ENCODE data around the gene SORCS2.

The SORCS2 gene

DNA sequence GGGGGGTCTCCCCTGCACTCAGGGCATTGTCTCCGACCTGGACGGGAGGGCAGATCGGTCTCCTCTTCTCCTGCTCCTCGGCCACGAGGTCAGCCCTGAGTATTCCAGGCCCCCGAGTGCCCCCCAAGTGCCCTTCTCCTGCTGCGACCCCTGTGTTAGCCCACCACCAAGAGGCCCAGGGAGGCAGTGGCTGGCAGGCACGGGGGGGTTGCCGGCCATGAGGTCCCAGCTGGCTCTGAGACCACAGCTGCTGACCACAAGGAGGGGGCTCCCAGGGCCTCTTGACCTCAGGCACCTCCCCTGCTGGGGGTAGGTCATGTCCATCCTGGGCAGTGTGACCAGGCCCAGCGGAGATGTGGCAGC lies 428.5 kb downstream of the SORCS2 start:
- no peak for TF ChIP-seq CTCF (IDR thresholded peaks at IDR 0.05; ENCODE audit: insufficient read depth, low read length, missing control alignments)
- CTCF ChIA-PET, result no interaction called here
- no peak overlapping the region for H3K4me3 ChIP-seq (ENCODE audit: low read depth, low read length)
- no peak for DNase-seq (ENCODE audit: low read depth, low spot score)
- POLR2A ChIA-PET, result no interaction called here

GRCh38 chr4:7621252-7622035 lies 429.1 kb downstream of the SORCS2 start:
- POLR2A ChIA-PET, result no interaction called here
- no peak for TF ChIP-seq CTCF (IDR thresholded peaks at IDR 0.05; ENCODE audit: insufficient read depth, low read length, missing control alignments)
- CTCF ChIA-PET, result no interaction called here

GRCh38 chr4:7622371-7622770 lies 430.0 kb downstream of the SORCS2 start:
- CTCF ChIA-PET, result no interaction called here
- H3K4me3 ChIP-seq (ENCODE audit: low read depth, low read length), result no peak overlapping the region
- no peak for TF ChIP-seq CTCF (IDR thresholded peaks at IDR 0.05; ENCODE audit: insufficient read depth, low read length, missing control alignments)
- DNase-seq (ENCODE audit: low read depth, low spot score), result no peak
- POLR2A ChIA-PET, result no interaction called here

More at GRCh38 chr4:7621252-7622035, 429.1 kb downstream of the SORCS2 start:
- no peak overlapping the region for H3K4me3 ChIP-seq (ENCODE audit: low read depth, low read length)
- no peak for DNase-seq (ENCODE audit: low read depth, low spot score)

DNA sequence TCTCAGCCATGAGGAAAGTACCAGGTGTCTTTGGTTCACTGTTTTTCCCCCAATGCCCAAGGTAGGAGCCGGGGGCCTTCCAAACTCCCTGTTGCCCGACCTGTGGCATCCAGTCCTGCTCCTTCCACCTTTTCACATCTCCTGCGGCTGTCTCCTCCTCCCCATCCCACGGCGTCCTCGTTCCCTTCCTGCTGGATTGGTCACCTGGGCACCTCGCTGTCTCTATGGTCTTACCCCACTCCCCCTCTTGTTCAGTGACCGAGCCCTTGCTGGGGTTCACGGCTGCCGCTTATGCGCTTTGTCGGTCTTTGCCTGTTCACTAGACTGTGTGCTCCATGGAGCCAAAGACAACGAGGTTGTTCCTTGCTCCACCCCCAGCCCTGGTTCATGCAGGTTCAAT lies 431.1 kb downstream of the SORCS2 start:
- ChIA-PET POLR2A (no interaction called here), CTCF (interaction anchor here (0.9 kb wide), 1 partner anchor 17 kb away, joined by 3 read pairs; no protein-coding TSS in a partner anchor)
- DNase-seq (ENCODE audit: low read depth, low spot score), result no peak
- no peak overlapping the region for H3K4me3 ChIP-seq (ENCODE audit: low read depth, low read length)
- no peak for TF ChIP-seq CTCF (IDR thresholded peaks at IDR 0.05; ENCODE audit: insufficient read depth, low read length, missing control alignments)

DNA sequence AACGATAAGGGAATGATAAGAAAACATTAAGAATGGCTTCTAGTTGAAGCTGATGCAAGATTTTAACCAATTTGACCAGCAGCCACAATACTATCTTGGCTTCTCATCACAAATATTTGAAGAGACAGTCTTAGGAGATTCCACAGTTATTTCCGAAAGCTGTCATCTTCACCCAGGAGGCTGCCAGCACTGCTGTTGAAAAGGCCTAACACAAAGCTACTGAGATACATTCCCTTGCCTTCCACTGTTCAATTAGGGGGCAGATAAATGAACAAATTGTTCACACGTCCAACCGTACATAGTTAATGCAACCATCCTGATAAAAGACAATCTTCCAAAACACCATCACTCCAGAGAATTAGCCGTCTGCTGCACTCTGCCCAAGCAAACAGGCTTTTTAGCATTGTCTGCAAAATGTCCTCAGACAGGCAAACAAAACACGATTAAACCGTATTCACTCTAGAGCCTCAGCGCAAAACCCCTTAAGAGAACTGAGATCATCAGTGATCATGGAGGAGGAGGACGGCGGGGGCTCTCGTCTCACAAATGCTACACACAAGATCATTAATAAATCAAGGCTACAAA lies 432.1 kb downstream of the SORCS2 start:
- ChIA-PET POLR2A (no interaction called here), CTCF (interaction anchor here (0.9 kb wide), 1 partner anchor 18 kb away, joined by 3 read pairs; no protein-coding TSS in a partner anchor)
- no peak for TF ChIP-seq CTCF (IDR thresholded peaks at IDR 0.05; ENCODE audit: insufficient read depth, low read length, missing control alignments)
- DNase-seq (ENCODE audit: low read depth, low spot score), result no peak
- no peak overlapping the region for H3K4me3 ChIP-seq (ENCODE audit: low read depth, low read length)

DNA sequence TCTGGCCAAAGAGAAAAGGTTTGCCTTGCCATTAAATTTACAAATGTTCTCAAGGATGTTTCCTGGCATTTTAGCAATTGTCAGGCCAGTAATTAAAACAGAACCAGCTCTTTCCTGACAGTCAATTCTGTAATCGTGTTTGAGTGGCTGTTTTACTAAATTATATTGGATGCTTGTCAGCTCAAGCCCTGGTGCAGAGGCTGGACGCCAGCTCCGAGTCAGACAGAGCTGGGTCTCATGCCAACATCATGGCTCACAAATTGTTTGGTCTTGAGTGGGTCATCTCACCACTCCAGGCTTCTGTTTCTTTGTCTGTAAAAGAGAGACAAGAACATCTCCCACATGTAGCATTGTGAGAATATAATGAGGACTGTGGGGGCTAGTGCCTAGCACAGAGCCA lies 432.7 kb downstream of the SORCS2 start:
- no peak for TF ChIP-seq CTCF (IDR thresholded peaks at IDR 0.05; ENCODE audit: insufficient read depth, low read length, missing control alignments)
- CTCF ChIA-PET, result no interaction called here
- DNase-seq (ENCODE audit: low read depth, low spot score), result no peak
- H3K4me3 ChIP-seq (ENCODE audit: low read depth, low read length), result no peak overlapping the region
- POLR2A ChIA-PET, result no interaction called here
